Thyroid gland (tissue), 4 donors: ENCODE results near the gene WDR90. TPM values are rescaled to one million over a fixed set of nuclear protein-coding genes. Genes with fewer than 3 reads are reported as not detected.

Experiments
- DNase-seq, 2 donors: peaks; one replicate each; pipeline ENCODE4 v3.0.0-alpha.2; 2019
- H3K27ac ChIP-seq, 3 donors: fragments of 200-600 bp; sonication (generic); 1 replicate in 2 of 3; 2 replicates in 1 of 3; pipeline ENCODE4 v1.5.1; 2016 to 2019; ENCODE audit warnings: mild to moderate bottlenecking in 1 of 3, moderate library complexity in 1 of 3
- H3K27me3 ChIP-seq: fragments of 200-600 bp; sonication (generic); one replicate; pipeline ENCODE4 v1.5.1; 2019
- H3K36me3 ChIP-seq, 2 donors: fragments of 200-600 bp; sonication (generic); one replicate each; pipeline ENCODE4 v1.5.1; 2016 to 2019
- H3K4me1 ChIP-seq, 2 donors: fragments of 200-600 bp; sonication (generic); one replicate each; pipeline ENCODE4 v1.5.1; 2017 to 2019
- H3K4me3 ChIP-seq, 3 donors: fragments of 200-600 bp; sonication (generic); replicated peaks in 1 of 3; 1 replicate in 2 of 3; 2 replicates in 1 of 3; pipeline ENCODE4 v1.5.1; 2016; ENCODE audit warnings: mild to moderate bottlenecking in 1 of 3
- H3K9me3 ChIP-seq: fragments of 200-600 bp; sonication (generic); one replicate; pipeline ENCODE4 v1.5.1; 2017
- POLR2A ChIP-seq, 2 donors: fragments of 450-650 bp; IDR thresholded peaks; one replicate each; pipeline ENCODE4 v1.6.1; 2017; ENCODE audit warnings: antibody characterized with exemption in 2 of 2, mild to moderate bottlenecking in 2 of 2, moderate library complexity in 1 of 2
- WGBS, 2 donors: methylation state at CpG; one replicate each; pipeline ENCODE4 v1.1.5; 2017; 5-methylcytosine and 5-hydroxymethylcytosine counted together
- intact Hi-C: fragments of 100-400 bp; cut with DNase I; formaldehyde crosslinking; loops from one replicate; pipeline ENCODE4 v1.15.1; 2023
- total RNA-seq, 4 donors: library from RNA; depleted of rRNA; stranded (reverse); fragments of >200 nt; gene quantifications; one replicate each; pipeline ENCODE4 v1.2.3, GENCODE V29; 2016
- TF ChIP-seq, protein P1 (sequence below), 6 experiments: fragments of 200-600 bp in 3 of 6; fragments of 450-650 bp in 3 of 6; sonication (generic) in 3 of 6; IDR thresholded peaks; one replicate each; pipeline ENCODE4 v1.5.1; 2016 to 2019; ENCODE audit warnings: antibody characterized with exemption in 6 of 6, mild to moderate bottlenecking in 2 of 6, inconsistent platforms in 1 of 6, moderate library complexity in 1 of 6

Gene WDR90
- total RNA-seq, 4 donors from 2014 or later: 23.6 to 56.0 (median 34.3) TPM

DNA sequence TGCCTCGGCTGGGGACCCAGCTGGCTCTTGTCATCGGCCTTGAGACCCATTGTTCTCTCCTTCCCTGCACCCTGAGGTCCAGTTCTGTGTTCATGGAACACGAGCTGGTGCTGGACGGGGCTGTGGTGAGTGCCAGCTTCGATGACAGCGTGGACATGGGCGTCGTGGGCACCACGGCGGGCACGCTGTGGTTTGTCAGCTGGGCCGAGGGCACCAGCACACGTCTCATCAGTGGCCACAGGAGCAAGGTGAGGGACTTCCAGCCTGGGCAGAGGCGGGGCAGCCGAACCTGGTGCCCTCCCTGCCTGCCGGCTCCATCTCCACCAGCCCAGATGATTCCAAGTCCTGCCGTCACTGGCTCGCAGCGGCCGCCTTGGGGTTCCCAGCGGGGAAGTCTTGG, 13.4 kb downstream of the WDR90 start:
- H3K4me1 ChIP-seq: peaks cover 5 to 17% of the 10 kb centered on the region in 2 donors
- TF ChIP-seq, protein P1, sequence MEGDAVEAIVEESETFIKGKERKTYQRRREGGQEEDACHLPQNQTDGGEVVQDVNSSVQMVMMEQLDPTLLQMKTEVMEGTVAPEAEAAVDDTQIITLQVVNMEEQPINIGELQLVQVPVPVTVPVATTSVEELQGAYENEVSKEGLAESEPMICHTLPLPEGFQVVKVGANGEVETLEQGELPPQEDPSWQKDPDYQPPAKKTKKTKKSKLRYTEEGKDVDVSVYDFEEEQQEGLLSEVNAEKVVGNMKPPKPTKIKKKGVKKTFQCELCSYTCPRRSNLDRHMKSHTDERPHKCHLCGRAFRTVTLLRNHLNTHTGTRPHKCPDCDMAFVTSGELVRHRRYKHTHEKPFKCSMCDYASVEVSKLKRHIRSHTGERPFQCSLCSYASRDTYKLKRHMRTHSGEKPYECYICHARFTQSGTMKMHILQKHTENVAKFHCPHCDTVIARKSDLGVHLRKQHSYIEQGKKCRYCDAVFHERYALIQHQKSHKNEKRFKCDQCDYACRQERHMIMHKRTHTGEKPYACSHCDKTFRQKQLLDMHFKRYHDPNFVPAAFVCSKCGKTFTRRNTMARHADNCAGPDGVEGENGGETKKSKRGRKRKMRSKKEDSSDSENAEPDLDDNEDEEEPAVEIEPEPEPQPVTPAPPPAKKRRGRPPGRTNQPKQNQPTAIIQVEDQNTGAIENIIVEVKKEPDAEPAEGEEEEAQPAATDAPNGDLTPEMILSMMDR (IDR thresholded peaks at IDR 0.05): no peak
- TF ChIP-seq POLR2A (IDR thresholded peaks at IDR 0.05): no peak
- no peaks in the 10 kb centered on the region for H3K27me3 ChIP-seq
- no peak overlapping the region for H3K4me3 ChIP-seq
- WGBS, 2 donors: 97 to 98% methylated on average over 20 of the region's 21 CpGs
- no peak for DNase-seq
- no peaks in the 10 kb centered on the region for H3K9me3 ChIP-seq
- intact Hi-C loops: no loop called here
- no peak overlapping the region for H3K27ac ChIP-seq
- H3K36me3 ChIP-seq: no peaks in the 10 kb centered on the region

DNA sequence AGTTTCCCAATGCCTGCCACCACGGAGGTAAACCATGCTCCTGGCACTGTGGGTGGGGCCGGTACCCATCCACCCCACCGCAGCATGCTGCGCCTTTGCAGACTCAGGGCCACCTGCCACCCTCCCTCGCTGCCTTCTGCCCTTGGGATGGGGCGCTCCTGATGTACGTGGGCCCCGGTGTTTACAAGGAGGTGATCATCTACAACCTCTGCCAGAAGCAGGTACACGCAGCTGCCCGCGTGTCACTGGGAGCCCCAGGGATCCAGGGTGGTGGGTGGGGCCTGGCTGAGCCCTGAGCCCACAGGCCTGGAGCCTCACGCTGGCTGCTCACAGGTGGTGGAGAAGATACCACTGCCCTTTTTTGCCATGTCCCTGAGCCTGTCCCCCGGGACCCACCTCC, 17.4 kb downstream of the WDR90 start:
- peaks cover 20 to 24% of the 10 kb centered on the region in 2 donors for H3K36me3 ChIP-seq
- H3K27ac ChIP-seq: no peak overlapping the region
- H3K27me3 ChIP-seq: no peaks in the 10 kb centered on the region
- no peak for TF ChIP-seq POLR2A (IDR thresholded peaks at IDR 0.05)
- TF ChIP-seq, protein P1 (IDR thresholded peaks at IDR 0.05): no peak
- no peak overlapping the region for H3K4me3 ChIP-seq
- peaks cover 8 to 15% of the 10 kb centered on the region in 2 donors for H3K4me1 ChIP-seq
- intact Hi-C loops: no loop called here
- WGBS, 2 donors: 90 to 94% methylated on average over 11 to 12 of the region's 13 CpGs
- no peaks in the 10 kb centered on the region for H3K9me3 ChIP-seq
- no peak for DNase-seq

DNA sequence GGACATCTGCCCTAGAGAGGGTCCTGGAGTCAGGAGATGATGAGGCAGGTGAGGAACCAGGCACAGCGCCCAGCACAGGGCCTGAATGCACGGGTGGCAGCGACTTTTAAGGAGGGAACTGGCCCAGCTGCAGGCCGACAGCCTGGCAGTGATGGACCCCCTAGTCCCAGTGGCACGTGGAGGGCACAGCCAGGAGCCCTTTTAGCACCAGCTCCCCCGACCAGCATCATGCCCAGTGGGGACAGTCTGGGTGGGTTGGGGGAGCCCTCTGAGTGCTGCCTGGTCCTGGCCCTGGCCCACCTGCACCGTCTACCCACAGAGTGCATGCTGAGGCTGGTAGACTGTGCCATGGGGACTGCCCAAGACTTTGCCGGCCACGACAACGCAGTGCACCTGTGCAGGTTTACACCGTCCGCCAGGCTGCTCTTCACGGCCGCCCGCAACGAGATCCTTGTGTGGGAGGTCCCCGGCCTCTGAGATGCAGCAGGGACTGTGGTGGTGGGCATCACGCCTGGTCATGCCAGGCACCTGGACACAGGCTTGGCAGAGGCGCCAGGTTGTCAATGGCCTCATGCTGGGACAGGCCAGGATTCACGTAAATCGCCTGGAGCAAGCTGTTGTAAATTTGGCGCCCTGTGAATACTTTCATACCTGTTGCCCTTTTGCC, 18.1 kb downstream of the WDR90 start:
- DNase-seq: no peak
- Histone ChIP-seq H3K9me3 (no peaks in the 10 kb centered on the region), H3K4me1 (peaks cover 8 to 14% of the 10 kb centered on the region in 2 donors), H3K27me3 (no peaks in the 10 kb centered on the region), H3K36me3 (peaks cover 24 to 30% of the 10 kb centered on the region in 2 donors), H3K4me3 (no peak overlapping the region), H3K27ac (peak overlapping the region in 2 of 3 donors; percentile 70 to 80)
- intact Hi-C loops: no loop called here
- TF ChIP-seq, protein P1 (IDR thresholded peaks at IDR 0.05): no peak
- no peak for TF ChIP-seq POLR2A (IDR thresholded peaks at IDR 0.05)
- 79 to 81% methylated on average over 14 to 19 of the region's 22 CpGs for WGBS, 2 donors

DNA sequence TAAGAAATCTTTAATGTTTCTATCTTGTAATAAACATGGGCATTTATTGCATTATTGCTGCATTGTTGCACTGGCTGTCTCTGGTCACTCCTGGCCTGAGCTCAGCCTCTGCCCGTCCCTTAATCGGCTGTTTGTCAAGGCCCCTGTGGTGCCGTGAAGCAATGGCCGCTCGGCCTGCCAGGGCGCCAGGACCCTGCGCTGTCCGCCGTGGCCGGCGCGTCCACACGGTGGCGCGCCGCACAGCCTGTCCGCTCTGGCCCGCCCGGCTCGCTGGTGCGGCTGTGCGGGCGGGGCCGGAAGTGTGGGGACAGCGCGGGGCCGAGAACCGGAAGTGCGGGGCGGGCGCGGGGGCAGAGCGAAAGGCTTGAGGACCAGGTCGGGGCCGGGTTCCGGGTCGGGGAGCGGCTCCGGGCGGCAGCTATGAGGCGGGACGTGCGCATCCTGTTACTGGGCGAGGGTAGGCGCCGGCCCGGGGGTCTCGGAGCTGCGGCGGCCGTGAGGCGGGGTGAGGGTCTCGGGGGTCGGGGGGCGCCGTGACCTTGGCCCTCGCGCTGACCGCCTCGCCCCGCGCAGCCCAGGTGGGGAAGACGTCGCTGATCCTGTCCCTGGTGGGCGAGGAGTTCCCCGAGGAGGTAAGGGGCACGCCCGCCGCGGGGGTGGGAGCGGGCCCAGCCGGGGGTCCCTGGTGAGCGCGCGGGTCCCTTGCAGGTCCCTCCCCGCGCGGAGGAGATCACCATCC, 18.8 kb downstream of the WDR90 start, which contains the start of gene RHOT2:
Gene RHOT2 (plus strand): TSS at position 353 of the 739 bp plus-strand sequence. CDS start 68 bp downstream, at position 421.
- DNase-seq: peak; percentile 92 to 93

More for the DNA sequence above, 18.8 kb downstream of the WDR90 start, which contains the start of gene RHOT2:
- TF ChIP-seq, protein P1 (IDR thresholded peaks at IDR 0.05): peak; percentile 40 to 97 (median 88)
- peak in 1 of 2 donors; percentile 65 for TF ChIP-seq POLR2A (IDR thresholded peaks at IDR 0.05)
- H3K9me3 ChIP-seq: no peaks in the 10 kb centered on the region
- peaks cover 31 to 37% of the 10 kb centered on the region in 2 donors for H3K36me3 ChIP-seq
- intact Hi-C loops: no loop called here
- H3K27ac ChIP-seq: peak within 1 kb of the TSS; percentile 70 to 80 (median 72)
- peak within 1 kb of the TSS; percentile 72 to 94 (median 75) for H3K4me3 ChIP-seq
- WGBS, 2 donors: 0 to 1% methylated on average over 2 to 24 of the region's 78 CpGs
- peaks cover 8 to 14% of the 10 kb centered on the region in 2 donors for H3K4me1 ChIP-seq
- no peaks in the 10 kb centered on the region for H3K27me3 ChIP-seq
